ENCODE results near the gene GMPPA.
A peak's percentile ranks its signal among the peaks of the same experiment; 100 is the strongest.

GRCh38 chr2:219490186-219490585 lies 8.5 kb upstream of the GMPPA start:
- TF ChIP-seq POLR2A (IDR thresholded peaks at IDR 0.05) (no peak), CTCF (IDR thresholded peaks at IDR 0.05) (peak in 1 of 4 experiments; percentile 14), EP300 (IDR thresholded peaks at IDR 0.05) (no peak)
